Transverse colon (tissue), 3 donors: Measurements from ENCODE around the gene ABL2.

Experiments
- CTCF ChIP-seq, 5 experiments: fragments of 200-600 bp in 3 of 5; fragments of 450-650 bp in 2 of 5; sonication (generic) in 3 of 5; IDR thresholded peaks; 1 replicate in 2 of 5; 2 replicates in 3 of 5; pipeline ENCODE4 v1.5.1; 2016 to 2017; ENCODE audit warnings: antibody characterized with exemption in 5 of 5, inconsistent platforms in 3 of 5, mild to moderate bottlenecking in 2 of 5, moderate library complexity in 1 of 5
- POLR2A ChIP-seq: fragments of 450-650 bp; IDR thresholded peaks from one replicate; pipeline ENCODE4 v1.6.1; 2016; ENCODE audit warnings: antibody characterized with exemption, mild to moderate bottlenecking, moderate library complexity

GRCh38 chr1:179228783-179229213 is 679 bp downstream of the ABL2 start:
- TF ChIP-seq CTCF (IDR thresholded peaks at IDR 0.05) (no peak), POLR2A (no peak)
